KOPT-K1 (cell line): ENCODE measurements around the gene IFI27L1.
"Not testable (repeated sequence)": the region's sequence is repeated elsewhere in the genome, so short reads cannot be mapped to it uniquely, and the experiment has no call there.

Experiments
- H3K27ac ChIP-seq: fragments of 200-600 bp; sonication (generic); 2 replicates; pipeline ENCODE4 v1.5.1; 2016; ENCODE audit warnings: antibody characterized with exemption, mild to moderate bottlenecking, low read depth, low read length; ENCODE audit not compliant: poor library complexity, severe bottlenecking
- H3K36me3 ChIP-seq: fragments of 200-600 bp; sonication (generic); 2 replicates; pipeline ENCODE4 v1.5.1; 2017; ENCODE audit warnings: antibody characterized with exemption, mild to moderate bottlenecking, low read length, moderate library complexity; ENCODE audit not compliant: insufficient read depth
- H3K9me3 ChIP-seq: fragments of 200-600 bp; sonication (generic); 2 replicates; pipeline ENCODE4 v1.5.1; 2017; ENCODE audit warnings: antibody characterized with exemption, low read length, mild to moderate bottlenecking; ENCODE audit not compliant: insufficient read depth, poor library complexity, severe bottlenecking

The IFI27L1 gene

GRCh38 chr14:94056579-94057308, 24.4 kb upstream of the IFI27L1 start:
- Histone ChIP-seq H3K9me3 (no peaks in the 10 kb centered on the region), H3K27ac (no peak overlapping the region), H3K36me3 (peaks cover 99% of the 10 kb centered on the region)

DNA sequence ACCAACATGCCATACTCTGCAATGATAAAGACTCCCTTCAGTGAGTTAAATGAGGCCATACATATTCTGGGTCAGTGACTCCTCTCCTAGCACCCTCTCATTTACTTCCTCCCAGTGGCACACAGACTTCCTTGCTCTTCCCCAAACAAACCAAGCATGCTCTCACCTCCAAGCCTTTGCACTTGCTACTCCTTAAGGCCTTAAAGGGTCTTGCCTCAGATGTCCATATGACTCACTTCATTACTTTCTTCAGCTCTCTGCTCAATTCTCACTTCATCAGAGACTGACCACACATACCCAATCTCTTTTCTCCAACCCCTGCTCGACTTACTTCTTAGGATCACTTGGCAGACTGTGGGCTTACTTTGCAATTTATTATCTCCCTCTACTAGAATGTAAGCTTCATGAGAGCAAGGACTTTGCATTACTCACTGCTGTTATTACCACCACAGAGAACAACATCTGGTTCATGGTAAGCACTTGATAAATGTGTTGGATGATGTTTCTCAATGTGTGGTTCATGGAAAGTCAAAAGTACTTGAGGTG, 22.9 kb upstream of the IFI27L1 start:
- Histone ChIP-seq H3K36me3 (peaks cover 99% of the 10 kb centered on the region), H3K27ac (no peak overlapping the region), H3K9me3 (no peaks in the 10 kb centered on the region)

DNA sequence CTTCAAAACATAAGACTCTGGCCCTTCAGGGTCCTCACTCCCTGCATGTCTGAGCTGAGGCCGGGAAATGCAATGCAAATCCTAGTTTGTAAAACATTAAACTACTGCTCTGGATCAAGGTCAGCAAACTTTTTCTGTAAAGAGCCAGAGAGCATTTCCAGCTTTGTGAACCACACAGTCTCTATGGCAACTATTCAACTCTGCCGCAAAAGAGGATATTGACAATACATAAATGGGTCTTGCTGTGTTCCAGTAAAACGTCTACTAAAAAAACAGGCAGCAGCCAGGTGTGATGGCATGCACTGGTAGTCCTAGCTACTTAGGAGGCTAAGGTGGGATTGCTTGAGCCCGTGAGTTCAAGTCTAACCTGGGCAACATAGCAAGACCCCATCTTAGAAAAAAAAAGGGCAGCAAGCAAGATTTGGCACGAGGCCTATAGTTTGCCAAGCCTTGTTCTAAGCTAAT, 22.4 kb upstream of the IFI27L1 start:
- Histone ChIP-seq H3K27ac (no peak overlapping the region), H3K36me3 (peaks cover 100% of the 10 kb centered on the region), H3K9me3 (no peaks in the 10 kb centered on the region)

DNA sequence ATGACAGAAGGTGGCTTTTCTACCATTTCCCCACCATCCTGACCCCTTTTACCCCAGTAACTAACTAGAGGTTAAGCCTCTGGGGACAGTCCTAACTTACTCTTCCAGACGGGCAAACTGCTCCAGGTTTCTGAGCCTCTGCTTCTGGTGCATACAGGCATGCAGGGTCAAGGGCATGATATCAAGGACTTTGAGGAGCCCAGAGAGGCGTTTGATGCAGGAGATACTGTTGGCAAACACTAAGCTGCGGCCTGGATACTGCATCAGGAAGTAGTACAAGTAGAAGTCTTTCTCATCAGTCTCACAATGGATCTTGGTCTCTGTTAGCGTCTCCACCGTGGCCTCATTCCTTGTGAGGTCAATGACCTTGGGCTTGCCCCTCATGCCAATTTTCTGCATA, 21.1 kb upstream of the IFI27L1 start:
- Histone ChIP-seq H3K27ac (no peak overlapping the region), H3K36me3 (peaks cover 87% of the 10 kb centered on the region), H3K9me3 (no peaks in the 10 kb centered on the region)

GRCh38 chr14:94062344-94062940, 18.7 kb upstream of the IFI27L1 start:
- no peak overlapping the region for H3K27ac ChIP-seq
- H3K36me3 ChIP-seq: peaks cover 63% of the 10 kb centered on the region

GRCh38 chr14:94066089-94066676, 14.9 kb upstream of the IFI27L1 start:
- Histone ChIP-seq H3K9me3 (peaks cover 34% of the 10 kb centered on the region), H3K36me3 (peaks cover 26% of the 10 kb centered on the region), H3K27ac (no peak overlapping the region)

More at GRCh38 chr14:94062344-94062940, 18.7 kb upstream of the IFI27L1 start:
- H3K9me3 ChIP-seq: no peaks in the 10 kb centered on the region

DNA sequence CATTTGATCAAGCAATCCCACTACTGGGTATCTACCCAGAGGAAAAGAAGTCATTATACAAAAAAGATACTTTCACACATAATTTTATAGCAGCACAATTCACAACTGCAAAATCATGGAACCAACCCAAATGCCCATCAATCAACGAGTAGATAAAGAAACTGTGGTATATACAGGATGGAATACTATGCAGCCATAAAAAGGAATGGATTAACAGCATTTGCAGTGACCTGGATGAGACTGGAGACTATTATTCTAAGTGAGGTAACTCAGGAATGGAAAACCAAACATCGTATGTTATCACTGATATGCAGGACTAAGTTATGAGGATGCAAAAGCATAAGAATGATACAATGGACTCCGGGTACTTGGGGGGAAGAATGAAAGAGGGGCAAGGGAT, 9.0 kb upstream of the IFI27L1 start:
- not testable (repeated sequence) for H3K27ac ChIP-seq
- Histone ChIP-seq H3K9me3 (peaks cover 84% of the 10 kb centered on the region), H3K36me3 (peaks cover 47% of the 10 kb centered on the region)

DNA sequence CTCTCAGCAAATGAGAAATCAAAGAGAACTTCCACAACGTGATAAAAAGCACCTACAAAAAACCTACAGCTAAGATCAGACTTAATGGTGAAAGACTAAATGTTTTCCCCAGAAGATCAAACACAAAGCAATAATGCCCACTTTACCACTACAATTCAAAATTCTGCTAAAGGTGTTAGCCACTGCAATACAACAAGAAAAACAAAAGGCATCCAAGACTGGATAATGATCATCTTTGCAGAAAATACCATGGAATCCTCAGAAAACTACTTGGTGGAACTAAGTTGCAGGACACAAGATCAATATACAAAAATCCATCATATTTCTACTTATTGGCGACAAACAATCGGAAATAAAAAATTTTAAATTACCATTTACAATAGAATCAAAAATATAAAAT, 6.6 kb upstream of the IFI27L1 start:
- Histone ChIP-seq H3K9me3 (peaks cover 67% of the 10 kb centered on the region), H3K27ac (no peak overlapping the region), H3K36me3 (peaks cover 71% of the 10 kb centered on the region)

DNA sequence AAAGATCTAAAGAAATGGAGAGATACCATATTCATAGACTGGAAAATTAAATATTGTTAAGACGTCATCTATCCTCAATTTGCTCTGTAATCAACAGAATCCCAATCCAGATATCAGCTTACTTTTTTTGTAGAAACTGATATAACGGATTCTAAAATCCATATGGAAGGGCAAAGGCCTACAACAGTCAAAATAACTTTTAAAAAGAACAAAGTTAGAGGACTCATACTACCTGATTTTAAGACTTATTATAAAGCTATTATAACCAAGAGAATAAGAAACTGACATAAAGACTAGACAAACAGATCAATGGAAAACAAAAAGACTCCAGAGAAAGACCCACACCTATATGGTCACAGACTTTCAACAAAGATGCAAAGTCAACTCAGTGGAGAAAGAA, 6.1 kb upstream of the IFI27L1 start:
- Histone ChIP-seq H3K9me3 (peaks cover 63% of the 10 kb centered on the region), H3K27ac (no peak overlapping the region), H3K36me3 (peaks cover 72% of the 10 kb centered on the region)

GRCh38 chr14:94077111-94077821, 3.8 kb upstream of the IFI27L1 start:
- Histone ChIP-seq H3K9me3 (peaks cover 40% of the 10 kb centered on the region), H3K27ac (no peak overlapping the region), H3K36me3 (peaks cover 70% of the 10 kb centered on the region)

- peaks cover 35% of the 10 kb centered on the region for H3K9me3 ChIP-seq
- H3K27ac ChIP-seq: no peak overlapping the region
- H3K36me3 ChIP-seq: peaks cover 66% of the 10 kb centered on the region
These were observed 3.3 kb upstream of the IFI27L1 start for GRCh38 chr14:94077823-94078222.

- Histone ChIP-seq H3K36me3 (peaks cover 45% of the 10 kb centered on the region), H3K27ac (peak overlapping the region; percentile 81), H3K9me3 (peaks cover 14% of the 10 kb centered on the region)
These were observed 1.1 kb upstream of the IFI27L1 start for GRCh38 chr14:94079891-94080620.

DNA sequence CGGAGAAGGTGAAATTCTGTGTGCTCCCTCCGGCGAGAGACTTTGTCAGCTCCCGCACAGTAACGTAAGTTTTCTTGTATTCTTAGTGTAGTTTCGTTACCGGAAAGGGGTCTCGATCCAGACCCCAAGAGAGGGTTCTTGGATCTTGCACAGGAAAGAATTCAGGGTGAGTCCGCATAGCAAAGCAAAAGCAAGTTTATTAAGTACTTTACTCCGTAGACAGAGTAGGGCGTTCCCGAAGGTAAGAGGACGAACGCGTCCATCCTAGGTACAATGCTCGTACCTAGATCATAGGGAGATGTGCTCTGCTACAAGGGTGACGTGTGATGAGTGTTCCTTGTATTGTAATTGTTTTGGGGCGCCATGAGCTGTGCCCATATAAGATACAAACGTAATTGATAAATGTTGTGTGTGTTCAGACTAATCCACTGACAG, 293 bp downstream of the IFI27L1 start:
- Histone ChIP-seq H3K36me3 (peaks cover 32% of the 10 kb centered on the region), H3K9me3 (peaks cover under 1% of the 10 kb centered on the region), H3K27ac (peak overlapping the region; percentile 81)

DNA sequence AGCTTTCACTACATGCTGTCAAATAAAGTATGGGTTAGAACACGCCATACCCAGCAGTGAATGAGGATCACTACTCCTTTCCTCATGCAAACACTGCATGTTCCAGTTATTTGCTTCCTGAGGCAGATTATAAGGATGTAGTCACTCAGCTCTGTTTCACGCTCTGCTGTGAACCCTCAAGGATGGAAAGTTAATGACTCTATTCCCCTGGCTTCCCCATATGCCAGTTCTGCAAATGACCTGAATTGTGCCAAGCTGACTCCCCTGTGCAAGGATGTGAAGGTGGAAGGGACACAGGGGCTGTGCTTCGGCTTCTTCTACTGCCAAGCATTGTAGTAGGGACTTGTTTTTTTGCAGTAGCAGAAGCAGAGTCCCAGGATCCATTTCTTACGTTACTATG, 6.8 kb downstream of the IFI27L1 start:
- H3K9me3 ChIP-seq: no peaks in the 10 kb centered on the region
- H3K36me3 ChIP-seq: no peaks in the 10 kb centered on the region
- H3K27ac ChIP-seq: no peak overlapping the region
